Smooth muscle cell (in vitro differentiated cells): Measurements from ENCODE around the gene CDC42SE2. TPM values are rescaled to one million over a fixed set of nuclear protein-coding genes. Genes with fewer than 3 reads are reported as not detected.

Experiments used
- DNase-seq: peaks from one replicate; lab custom pipeline; 2025; ENCODE audit not compliant: unreplicated experiment; lab: John Stamatoyannopoulos, UW
- H2AFZ ChIP-seq: fragments of 200-600 bp; sonication (generic); 2 replicates; pipeline ENCODE4 v1.6.0; 2016; ENCODE audit warnings: antibody characterized with exemption, low read depth, mild to moderate bottlenecking
- H3F3A ChIP-seq: fragments of 200-600 bp; sonication (generic); 2 replicates; pipeline ENCODE4 v1.6.0; 2017; ENCODE audit warnings: antibody characterized with exemption, low read depth
- H3K27ac ChIP-seq: fragments of 200-600 bp; sonication (generic); 2 replicates; pipeline ENCODE4 v1.5.1; 2016; ENCODE audit warnings: low read depth, mild to moderate bottlenecking
- H3K27me3 ChIP-seq: fragments of 200-600 bp; sonication (generic); 2 replicates; pipeline ENCODE4 v1.6.1; 2016; ENCODE audit warnings: low read depth, mild to moderate bottlenecking
- H3K36me3 ChIP-seq: fragments of 200-600 bp; sonication (generic); 2 replicates; pipeline ENCODE4 v1.5.1; 2016; ENCODE audit warnings: low read depth
- H3K4me1 ChIP-seq: fragments of 200-600 bp; sonication (generic); 2 replicates; pipeline ENCODE4 v1.5.1; 2016; ENCODE audit warnings: low read depth
- H3K4me2 ChIP-seq: fragments of 200-600 bp; sonication (generic); 2 replicates; pipeline ENCODE4 v1.6.0; 2016; ENCODE audit warnings: mild to moderate bottlenecking
- H3K4me3 ChIP-seq: fragments of 200-600 bp; sonication (generic); 2 replicates; pipeline ENCODE4 v1.5.1; 2016; ENCODE audit warnings: mild to moderate bottlenecking
- H3K79me2 ChIP-seq: fragments of 200-600 bp; sonication (generic); 2 replicates; pipeline ENCODE4 v1.6.0; 2016; ENCODE audit warnings: low read depth, mild to moderate bottlenecking
- H3K9ac ChIP-seq: fragments of 200-600 bp; sonication (generic); 2 replicates; pipeline ENCODE4 v1.6.0; 2016; ENCODE audit warnings: low read depth
- H3K9me3 ChIP-seq: fragments of 200-600 bp; sonication (generic); replicated peaks from 2 replicates; pipeline ENCODE4 v1.5.1; 2016; ENCODE audit warnings: low read depth
- H4K20me1 ChIP-seq: fragments of 200-600 bp; sonication (generic); 2 replicates; pipeline ENCODE4 v1.6.0; 2016; ENCODE audit warnings: low read depth
- WGBS: methylation state at CpG from one replicate; pipeline ENCODE4 v1.1.7; 2016; ENCODE audit warnings: low lambda C conversion rate; 5-methylcytosine and 5-hydroxymethylcytosine counted together
- polyA plus RNA-seq: library from polyadenylated mRNA; unstranded; fragments of >200 nt; fragmentation: Nextera tagmentation; extraction: Ambion mirVana; gene quantifications from 2 replicates; pipeline ENCODE4 v1.2.1, GENCODE V29; 2016
- total RNA-seq: library from RNA; depleted of rRNA; stranded (reverse); fragments of >200 nt; gene quantifications from 2 replicates; pipeline ENCODE4 v1.2.3, GENCODE V29; 2014
- TF ChIP-seq, protein P1 (sequence below): fragments of 200-600 bp; sonication (generic); IDR thresholded peaks from 2 replicates; pipeline ENCODE4 v1.5.1; 2017; ENCODE audit warnings: borderline replicate concordance, mild to moderate bottlenecking, antibody characterized with exemption; ENCODE audit not compliant: insufficient read depth, poor library complexity, severe bottlenecking

Gene CDC42SE2
- total and polyA plus RNA-seq, 2 experiments from 2014 or later: 12.6 to 24.0 TPM

DNA sequence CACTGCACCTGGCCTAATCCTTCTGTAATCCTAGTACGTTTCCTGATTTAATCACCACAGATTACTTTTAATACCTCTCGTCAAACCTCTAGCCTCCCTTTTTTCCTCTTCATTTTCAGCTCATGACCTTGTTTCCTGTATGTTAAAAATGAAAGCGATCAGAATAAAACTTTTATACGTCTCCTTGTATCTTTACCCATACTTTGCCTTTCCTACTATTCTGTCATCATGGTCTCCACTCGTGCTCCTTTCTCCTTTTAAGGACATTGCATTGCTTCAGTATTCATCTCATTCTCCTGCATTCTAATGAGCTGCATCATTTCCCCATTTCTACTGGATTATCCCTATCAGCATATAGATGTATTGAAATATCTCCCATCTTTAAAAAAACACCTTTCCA, 8.5 kb downstream of the CDC42SE2 start:
- no peak overlapping the region for H2AFZ ChIP-seq

GRCh38 chr5:131272724-131273123, 8.9 kb downstream of the CDC42SE2 start:
- Histone ChIP-seq H3K36me3 (no peaks in the 10 kb centered on the region), H3K9me3 (no peaks in the 10 kb centered on the region), H3K4me1 (no peaks in the 10 kb centered on the region), H4K20me1 (peaks cover 72% of the 10 kb centered on the region), H3K9ac (no peak overlapping the region), H2AFZ (no peak overlapping the region), H3K79me2 (peaks cover 97% of the 10 kb centered on the region), H3K27ac (no peak overlapping the region), H3K4me2 (no peak overlapping the region), H3F3A (no peaks in the 10 kb centered on the region), H3K4me3 (no peak overlapping the region), H3K27me3 (no peaks in the 10 kb centered on the region)
- TF ChIP-seq, protein P1, sequence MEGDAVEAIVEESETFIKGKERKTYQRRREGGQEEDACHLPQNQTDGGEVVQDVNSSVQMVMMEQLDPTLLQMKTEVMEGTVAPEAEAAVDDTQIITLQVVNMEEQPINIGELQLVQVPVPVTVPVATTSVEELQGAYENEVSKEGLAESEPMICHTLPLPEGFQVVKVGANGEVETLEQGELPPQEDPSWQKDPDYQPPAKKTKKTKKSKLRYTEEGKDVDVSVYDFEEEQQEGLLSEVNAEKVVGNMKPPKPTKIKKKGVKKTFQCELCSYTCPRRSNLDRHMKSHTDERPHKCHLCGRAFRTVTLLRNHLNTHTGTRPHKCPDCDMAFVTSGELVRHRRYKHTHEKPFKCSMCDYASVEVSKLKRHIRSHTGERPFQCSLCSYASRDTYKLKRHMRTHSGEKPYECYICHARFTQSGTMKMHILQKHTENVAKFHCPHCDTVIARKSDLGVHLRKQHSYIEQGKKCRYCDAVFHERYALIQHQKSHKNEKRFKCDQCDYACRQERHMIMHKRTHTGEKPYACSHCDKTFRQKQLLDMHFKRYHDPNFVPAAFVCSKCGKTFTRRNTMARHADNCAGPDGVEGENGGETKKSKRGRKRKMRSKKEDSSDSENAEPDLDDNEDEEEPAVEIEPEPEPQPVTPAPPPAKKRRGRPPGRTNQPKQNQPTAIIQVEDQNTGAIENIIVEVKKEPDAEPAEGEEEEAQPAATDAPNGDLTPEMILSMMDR: no peak
- no peak for DNase-seq
- WGBS: 99% methylated on average over 2 of the region's 2 CpGs

More for the DNA sequence above, 8.5 kb downstream of the CDC42SE2 start:
- Histone ChIP-seq H4K20me1 (peaks cover 76% of the 10 kb centered on the region), H3K79me2 (peaks cover 97% of the 10 kb centered on the region), H3K9ac (no peak overlapping the region), H3K4me2 (no peak overlapping the region), H3K27ac (no peak overlapping the region), H3F3A (no peaks in the 10 kb centered on the region), H3K36me3 (no peaks in the 10 kb centered on the region), H3K27me3 (no peaks in the 10 kb centered on the region), H3K9me3 (no peaks in the 10 kb centered on the region), H3K4me3 (no peak overlapping the region), H3K4me1 (no peaks in the 10 kb centered on the region)
- TF ChIP-seq, protein P1: no peak
- no peak for DNase-seq
- 77% methylated on average over 5 of the region's 5 CpGs for WGBS

GRCh38 chr5:131274326-131275063, 10.6 kb downstream of the CDC42SE2 start:
- Histone ChIP-seq H4K20me1 (peaks cover 61% of the 10 kb centered on the region), H3K27ac (no peak overlapping the region), H3K9ac (no peak overlapping the region), H3K27me3 (no peaks in the 10 kb centered on the region), H3K79me2 (peaks cover 94% of the 10 kb centered on the region), H3K4me3 (no peak overlapping the region), H3K9me3 (no peaks in the 10 kb centered on the region), H2AFZ (no peak overlapping the region), H3F3A (peaks cover 6% of the 10 kb centered on the region), H3K4me1 (no peaks in the 10 kb centered on the region), H3K4me2 (no peak overlapping the region), H3K36me3 (no peaks in the 10 kb centered on the region)
- WGBS: 94% methylated on average over 6 of the region's 6 CpGs
- TF ChIP-seq, protein P1: no peak
- DNase-seq: no peak

GRCh38 chr5:131276072-131276471, 12.2 kb downstream of the CDC42SE2 start:
- H2AFZ ChIP-seq: no peak overlapping the region
- no peak for DNase-seq

More at GRCh38 chr5:131276072-131276471, 12.2 kb downstream of the CDC42SE2 start:
- H3K27ac ChIP-seq: no peak overlapping the region
- no peak overlapping the region for H3K4me2 ChIP-seq
- 98% methylated on average over 6 of the region's 6 CpGs for whole genome bisulfite sequencing
- TF ChIP-seq, protein P1: no peak
- H3K4me3 ChIP-seq: no peak overlapping the region
- H3K79me2 ChIP-seq: peaks cover 94% of the 10 kb centered on the region
- H4K20me1 ChIP-seq: peaks cover 62% of the 10 kb centered on the region
- no peaks in the 10 kb centered on the region for H3K27me3 ChIP-seq
- H3K4me1 ChIP-seq: peaks cover 6% of the 10 kb centered on the region
- no peak overlapping the region for H3K9ac ChIP-seq
- H3K36me3 ChIP-seq: no peaks in the 10 kb centered on the region
- H3F3A ChIP-seq: peaks cover 6% of the 10 kb centered on the region
- no peaks in the 10 kb centered on the region for H3K9me3 ChIP-seq
